T-helper 2 cell treated with Interferon-gamma antibody and Interleukin-4, amounts not matched to agents 5 μg/mL and 100 μg/mL, for 36 hours (primary cell): ENCODE results near the gene LRRTM3.

ENCODE experiments used
- DNase-seq: peaks from one replicate; pipeline ENCODE4 v3.0.0; 2021; ENCODE audit warnings: low spot score
- H3K27ac Mint-ChIP-seq: one replicate; pipeline ENCODE4 v1.8.0; 2021; ENCODE audit warnings: mild to moderate bottlenecking, mixed read lengths
- H3K27me3 Mint-ChIP-seq: one replicate; pipeline ENCODE4 v1.8.0; 2021; ENCODE audit warnings: low read depth, mixed read lengths
- H3K36me3 Mint-ChIP-seq: one replicate; pipeline ENCODE4 v1.8.0; 2021; ENCODE audit warnings: low read depth, mixed read lengths
- H3K4me1 Mint-ChIP-seq: one replicate; pipeline ENCODE4 v1.8.0; 2021; ENCODE audit warnings: low read depth, mixed read lengths
- H3K4me3 Mint-ChIP-seq: one replicate; pipeline ENCODE4 v1.8.0; 2022; ENCODE audit warnings: mild to moderate bottlenecking, moderate library complexity, mixed read lengths
- H3K9me3 Mint-ChIP-seq: one replicate; pipeline ENCODE4 v1.8.0; 2021; ENCODE audit warnings: mixed read lengths

Gene LRRTM3

DNA sequence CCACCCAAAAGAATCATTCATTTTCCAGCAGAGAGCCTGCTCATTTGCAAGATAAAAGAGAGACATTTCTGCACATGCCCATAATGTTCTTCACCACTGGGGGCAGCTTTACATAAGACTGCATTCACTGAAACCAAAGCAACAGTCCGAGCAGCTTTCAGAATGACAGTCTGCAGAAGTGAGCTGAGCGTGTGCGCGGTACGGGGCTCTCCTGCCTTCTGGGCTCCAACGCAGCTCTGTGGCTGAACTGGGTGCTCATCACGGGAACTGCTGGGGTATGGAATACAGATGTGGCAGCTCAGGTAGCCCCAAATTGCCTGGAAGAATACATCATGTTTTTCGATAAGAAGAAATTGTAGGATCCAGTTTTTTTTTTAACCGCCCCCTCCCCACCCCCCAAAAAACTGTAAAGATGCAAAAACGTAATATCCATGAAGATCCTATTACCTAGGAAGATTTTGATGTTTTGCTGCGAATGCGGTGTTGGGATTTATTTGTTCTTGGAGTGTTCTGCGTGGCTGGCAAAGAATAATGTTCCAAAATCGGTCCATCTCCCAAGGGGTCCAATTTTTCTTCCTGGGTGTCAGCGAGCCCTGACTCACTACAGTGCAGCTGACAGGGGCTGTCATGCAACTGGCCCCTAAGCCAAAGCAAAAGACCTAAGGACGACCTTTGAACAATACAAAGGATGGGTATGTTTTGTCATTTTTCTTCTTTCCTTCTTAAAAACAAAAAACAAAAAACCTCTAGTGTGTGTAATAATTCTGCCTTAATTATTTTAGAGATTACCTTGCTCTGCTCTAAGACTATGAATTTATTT lies at the start of gene LRRTM3:
LRRTM3 (plus strand) TSS at position 141 of the 820 bp plus-strand sequence.
- Mint-ChIP-seq H3K36me3 (no peaks in the 10 kb centered on the region), H3K27me3 (peaks cover 40% of the 10 kb centered on the region), H3K27ac (no peak within 1 kb of the TSS), H3K4me1 (no peaks in the 10 kb centered on the region), H3K4me3 (no peak within 1 kb of the TSS), H3K9me3 (no peaks in the 10 kb centered on the region)
- DNase-seq, result peak; percentile 24

DNA sequence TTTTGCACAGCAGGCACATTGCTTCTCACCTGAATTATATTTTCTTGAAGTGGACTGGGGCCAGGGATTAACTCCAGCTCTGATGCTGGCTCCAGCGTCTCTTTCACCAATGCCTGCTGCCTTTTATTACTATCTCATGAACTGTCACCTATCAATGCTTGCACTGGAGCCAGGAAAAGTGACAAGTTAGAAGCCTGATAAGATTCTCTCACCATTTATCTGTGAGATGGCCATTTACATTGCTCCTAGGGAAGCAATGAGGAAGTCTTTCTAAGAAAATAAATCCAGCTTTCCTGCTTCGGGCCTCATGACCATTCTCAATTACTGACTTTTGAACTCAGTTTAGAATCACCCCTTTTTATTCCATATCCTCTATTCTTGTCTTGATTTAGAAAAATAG lies 48.5 kb upstream of the LRRTM3 start:
- no peak overlapping the region for H3K27ac Mint-ChIP-seq
- no peak overlapping the region for H3K4me3 Mint-ChIP-seq

DNA sequence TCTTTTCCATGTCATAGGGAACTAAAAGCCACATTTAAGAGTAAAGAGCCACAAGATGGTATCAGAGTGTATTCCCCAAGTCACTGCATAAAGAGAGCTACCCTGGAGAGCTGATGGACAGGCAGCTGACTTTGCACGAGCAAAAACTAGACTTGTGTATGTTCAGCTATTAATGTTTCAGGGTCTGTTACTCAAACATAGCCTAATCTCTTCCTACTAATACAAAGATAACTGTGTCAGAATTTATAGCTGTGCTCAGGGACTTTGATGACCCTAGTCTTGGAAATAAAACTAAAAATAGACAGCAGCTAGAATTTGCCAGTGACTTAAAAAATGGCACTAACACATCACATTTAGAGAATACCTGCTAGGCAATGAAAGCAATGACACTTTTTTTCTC lies 45.5 kb upstream of the LRRTM3 start:
- no peaks in the 10 kb centered on the region for H3K4me1 Mint-ChIP-seq
- no peaks in the 10 kb centered on the region for H3K9me3 Mint-ChIP-seq
- no peak overlapping the region for H3K4me3 Mint-ChIP-seq
- H3K36me3 Mint-ChIP-seq, result no peaks in the 10 kb centered on the region
- DNase-seq, result no peak
- no peak overlapping the region for H3K27ac Mint-ChIP-seq
- no peaks in the 10 kb centered on the region for H3K27me3 Mint-ChIP-seq

More for the DNA sequence above, 48.5 kb upstream of the LRRTM3 start:
- no peak for DNase-seq
- H3K4me1 Mint-ChIP-seq, result no peaks in the 10 kb centered on the region
- H3K36me3 Mint-ChIP-seq, result no peaks in the 10 kb centered on the region
- H3K9me3 Mint-ChIP-seq, result no peaks in the 10 kb centered on the region
- H3K27me3 Mint-ChIP-seq, result no peaks in the 10 kb centered on the region

DNA sequence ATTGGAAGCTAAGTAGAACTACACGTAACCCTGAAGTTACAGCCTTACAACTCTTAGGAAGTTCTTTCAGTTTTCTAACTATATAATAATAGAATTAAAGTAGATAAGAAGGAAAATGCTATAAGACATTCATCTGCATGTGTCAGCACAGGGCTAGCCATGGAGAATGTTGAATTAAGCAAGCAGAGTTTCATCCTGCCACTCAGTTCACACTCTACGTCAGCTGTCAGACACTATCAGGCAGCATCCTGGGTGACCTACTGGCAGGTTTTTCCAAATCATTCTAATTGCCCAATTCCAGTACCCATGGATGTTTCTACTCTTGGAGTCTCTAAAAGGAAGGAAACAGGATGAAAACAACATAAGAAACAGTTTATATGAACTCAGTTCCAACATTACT lies 45.0 kb upstream of the LRRTM3 start:
- no peak for DNase-seq
- H3K27me3 Mint-ChIP-seq, result no peaks in the 10 kb centered on the region
- H3K4me1 Mint-ChIP-seq, result no peaks in the 10 kb centered on the region
- H3K36me3 Mint-ChIP-seq, result no peaks in the 10 kb centered on the region
- no peaks in the 10 kb centered on the region for H3K9me3 Mint-ChIP-seq
- H3K4me3 Mint-ChIP-seq, result no peak overlapping the region
- no peak overlapping the region for H3K27ac Mint-ChIP-seq

DNA sequence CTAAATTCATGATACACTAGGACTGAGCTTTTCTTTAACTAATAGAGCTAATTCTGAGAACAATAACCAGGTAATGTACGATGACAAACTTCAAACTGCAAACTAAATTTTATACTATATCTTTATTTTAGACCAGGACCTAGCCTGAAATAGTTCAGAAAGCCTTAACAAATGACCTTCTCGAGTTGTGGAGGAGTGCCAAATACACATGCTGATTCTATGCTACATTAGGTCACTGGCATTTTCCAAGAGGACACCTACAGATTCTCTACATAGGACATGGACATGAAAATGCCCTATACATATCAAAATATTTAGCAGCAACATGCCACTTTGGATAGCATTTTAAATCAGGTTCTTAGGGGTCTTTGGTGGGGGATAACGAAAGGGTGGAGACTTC lies 44.0 kb upstream of the LRRTM3 start:
- DNase-seq, result no peak
- no peaks in the 10 kb centered on the region for H3K4me1 Mint-ChIP-seq
- no peaks in the 10 kb centered on the region for H3K36me3 Mint-ChIP-seq
- peaks cover 4% of the 10 kb centered on the region for H3K9me3 Mint-ChIP-seq
- no peak overlapping the region for H3K27ac Mint-ChIP-seq
- H3K27me3 Mint-ChIP-seq, result no peaks in the 10 kb centered on the region
- no peak overlapping the region for H3K4me3 Mint-ChIP-seq

DNA sequence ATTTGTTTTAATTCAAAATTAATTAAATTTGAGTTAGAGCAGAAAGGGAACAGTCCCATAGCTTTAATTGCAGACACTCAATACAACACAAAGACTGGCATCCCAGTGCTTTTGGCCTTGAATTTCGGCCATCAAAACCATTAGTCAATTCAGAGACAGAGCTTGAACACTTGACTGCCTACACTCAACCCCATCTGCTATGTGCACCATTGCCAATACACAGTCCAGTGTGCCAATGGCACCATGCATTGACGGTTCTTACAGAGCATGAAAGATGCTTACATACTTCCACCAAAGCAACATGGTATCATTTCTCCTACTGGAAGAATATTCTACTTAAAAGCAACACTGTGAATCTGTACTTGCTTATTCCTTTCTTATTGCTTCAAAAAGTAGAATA lies 43.6 kb upstream of the LRRTM3 start:
- no peak for DNase-seq
- Mint-ChIP-seq H3K9me3 (peaks cover 4% of the 10 kb centered on the region), H3K36me3 (no peaks in the 10 kb centered on the region), H3K27me3 (no peaks in the 10 kb centered on the region), H3K4me1 (no peaks in the 10 kb centered on the region), H3K27ac (no peak overlapping the region), H3K4me3 (no peak overlapping the region)

DNA sequence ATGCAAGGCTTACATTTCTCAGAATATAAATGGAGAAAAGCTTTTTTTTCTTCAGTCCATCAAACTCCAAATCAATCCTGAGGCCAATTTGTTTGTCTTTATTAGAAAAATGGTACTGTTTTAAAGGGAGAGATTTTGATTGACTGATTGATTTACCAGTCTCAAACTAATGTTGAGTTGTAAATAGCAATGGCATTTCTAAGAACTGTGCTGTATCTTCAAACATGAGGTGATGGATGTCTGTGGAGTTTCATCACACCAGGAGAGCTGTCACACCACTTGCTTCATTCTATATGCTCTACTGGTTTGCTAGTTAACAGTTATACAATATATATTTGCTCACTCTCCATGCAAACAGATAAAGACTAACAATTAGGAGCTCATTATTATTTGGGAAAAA lies 39.0 kb upstream of the LRRTM3 start:
- Mint-ChIP-seq H3K27me3 (no peaks in the 10 kb centered on the region), H3K36me3 (no peaks in the 10 kb centered on the region), H3K4me3 (no peak overlapping the region), H3K4me1 (no peaks in the 10 kb centered on the region), H3K9me3 (peaks cover 4% of the 10 kb centered on the region), H3K27ac (no peak overlapping the region)
- DNase-seq, result no peak

DNA sequence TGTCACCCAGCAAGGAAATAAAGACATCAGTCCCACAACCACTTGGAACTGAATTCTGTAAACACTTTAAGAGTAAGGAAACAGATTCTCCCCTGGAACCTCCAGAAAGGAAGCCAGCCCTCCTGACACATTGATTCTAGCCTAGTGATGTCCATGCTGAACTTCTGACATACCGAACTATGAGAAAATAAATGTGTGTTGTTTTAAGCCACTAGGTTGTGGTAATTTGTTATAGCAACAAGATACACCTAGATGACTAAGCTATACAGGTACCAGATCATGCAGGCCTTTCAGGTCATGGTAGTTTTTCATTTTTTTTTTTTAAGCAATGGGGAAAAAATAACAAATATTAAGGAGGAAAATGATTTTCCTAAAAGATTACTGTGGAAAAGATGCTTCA lies 37.6 kb upstream of the LRRTM3 start:
- Mint-ChIP-seq H3K27me3 (no peaks in the 10 kb centered on the region), H3K4me1 (no peaks in the 10 kb centered on the region), H3K9me3 (peaks cover 4% of the 10 kb centered on the region), H3K27ac (no peak overlapping the region), H3K4me3 (no peak overlapping the region), H3K36me3 (no peaks in the 10 kb centered on the region)
- DNase-seq, result no peak

DNA sequence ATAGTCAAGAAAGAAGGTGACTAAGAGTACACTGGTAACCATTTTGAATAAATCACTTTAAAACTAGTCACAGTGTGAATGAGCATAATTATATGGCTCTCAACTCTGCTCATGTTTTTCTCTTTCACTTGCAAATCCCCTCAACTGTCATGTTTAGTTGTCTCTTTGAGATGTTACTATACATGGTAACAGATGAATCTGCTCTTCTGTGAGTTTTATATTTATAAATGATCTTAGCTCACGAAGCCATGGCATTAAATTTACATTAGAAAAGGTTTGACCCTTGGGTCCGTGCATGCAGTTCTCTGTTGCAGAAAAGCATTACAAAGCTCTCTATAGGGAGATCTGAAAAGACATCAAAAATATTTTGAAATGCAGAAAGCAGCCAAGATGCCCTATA lies 33.0 kb upstream of the LRRTM3 start:
- Mint-ChIP-seq H3K27me3 (no peaks in the 10 kb centered on the region), H3K9me3 (peaks cover under 1% of the 10 kb centered on the region), H3K36me3 (no peaks in the 10 kb centered on the region), H3K4me1 (no peaks in the 10 kb centered on the region), H3K4me3 (no peak overlapping the region), H3K27ac (no peak overlapping the region)
- no peak for DNase-seq

DNA sequence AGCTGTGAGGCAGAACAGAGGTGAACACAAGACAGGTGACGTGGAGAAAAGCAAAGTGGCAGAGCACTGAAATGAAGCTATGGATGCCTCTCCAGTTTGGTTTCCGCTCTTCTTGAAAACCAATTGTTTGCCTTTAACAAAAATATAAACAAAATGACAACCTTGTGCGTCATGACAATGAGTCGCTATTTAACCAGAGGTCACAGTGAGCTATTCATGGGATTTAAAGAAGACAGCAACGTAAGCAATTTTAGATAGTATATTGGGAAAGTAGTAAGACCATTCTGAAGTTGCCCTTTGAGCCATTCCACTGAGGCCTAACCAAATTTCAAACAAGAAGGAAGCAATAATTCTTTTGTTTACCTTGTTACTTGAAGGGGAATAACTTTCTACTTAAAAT lies 15.2 kb upstream of the LRRTM3 start:
- H3K4me1 Mint-ChIP-seq, result no peaks in the 10 kb centered on the region

DNA sequence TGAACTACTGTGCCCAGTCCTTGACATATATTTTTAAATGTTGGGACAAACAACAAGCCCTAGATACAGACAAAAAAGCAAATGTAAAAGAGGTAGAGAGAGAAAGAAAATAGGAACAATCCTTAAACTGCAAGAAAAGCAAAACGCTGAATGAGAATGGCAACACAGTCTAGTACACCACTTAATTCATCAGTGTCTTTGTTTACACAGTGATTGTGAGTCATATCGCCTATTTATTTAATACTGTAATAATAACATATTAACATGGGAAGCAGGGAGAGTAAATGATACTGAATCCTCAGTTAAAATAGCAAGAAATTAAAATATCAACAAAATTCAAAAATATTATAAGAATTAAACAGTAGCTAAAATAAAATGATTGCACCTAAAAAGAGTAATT lies 9.8 kb upstream of the LRRTM3 start:
- Mint-ChIP-seq H3K4me3 (no peak overlapping the region), H3K9me3 (no peaks in the 10 kb centered on the region), H3K4me1 (no peaks in the 10 kb centered on the region), H3K36me3 (no peaks in the 10 kb centered on the region), H3K27me3 (no peaks in the 10 kb centered on the region), H3K27ac (no peak overlapping the region)
- DNase-seq, result no peak

More for the DNA sequence above, 15.2 kb upstream of the LRRTM3 start:
- DNase-seq, result no peak
- no peaks in the 10 kb centered on the region for H3K27me3 Mint-ChIP-seq
- H3K36me3 Mint-ChIP-seq, result no peaks in the 10 kb centered on the region
- H3K27ac Mint-ChIP-seq, result no peak overlapping the region
- no peak overlapping the region for H3K4me3 Mint-ChIP-seq
- no peaks in the 10 kb centered on the region for H3K9me3 Mint-ChIP-seq

DNA sequence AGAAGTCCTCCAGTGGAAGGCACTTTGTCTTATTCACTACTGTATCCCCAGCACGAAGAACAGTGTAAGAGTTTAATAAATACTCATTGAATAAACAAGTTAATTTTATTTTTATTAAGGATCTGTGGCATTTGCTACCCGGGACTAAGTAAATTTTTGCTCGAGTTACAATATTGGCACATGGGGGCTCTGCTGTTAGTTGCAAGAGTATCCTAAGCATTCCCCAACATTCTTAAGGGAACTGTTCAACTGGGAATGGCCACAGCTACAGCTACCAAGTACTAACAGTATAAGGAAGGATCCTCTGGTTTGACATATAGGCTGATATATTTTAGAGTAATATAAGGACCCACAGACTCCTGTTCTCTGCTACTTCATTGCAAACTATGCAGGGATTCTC lies 8.7 kb upstream of the LRRTM3 start:
- Mint-ChIP-seq H3K4me1 (no peaks in the 10 kb centered on the region), H3K9me3 (no peaks in the 10 kb centered on the region), H3K36me3 (no peaks in the 10 kb centered on the region), H3K27me3 (no peaks in the 10 kb centered on the region), H3K27ac (no peak overlapping the region), H3K4me3 (no peak overlapping the region)
- no peak for DNase-seq

DNA sequence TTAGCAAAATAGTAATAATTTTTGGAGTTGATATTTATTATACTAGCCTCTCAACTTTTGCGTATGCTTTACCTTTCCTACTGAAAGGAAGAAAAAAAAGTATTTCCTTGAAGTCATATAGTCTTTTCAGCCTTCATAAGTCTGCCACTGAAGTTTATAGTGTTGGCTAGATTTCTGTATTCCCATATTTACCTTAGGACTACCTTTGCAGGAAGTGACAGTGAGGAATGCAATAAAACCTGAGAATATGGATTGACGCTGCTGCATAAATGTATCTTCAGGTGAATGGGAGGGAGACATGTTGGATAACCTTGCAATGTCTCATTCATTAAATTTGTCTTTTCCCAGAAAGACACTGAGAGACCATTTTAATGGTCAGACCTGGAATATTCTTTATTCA lies 6.6 kb upstream of the LRRTM3 start:
- no peak overlapping the region for H3K4me3 Mint-ChIP-seq
- H3K9me3 Mint-ChIP-seq, result no peaks in the 10 kb centered on the region
- H3K27me3 Mint-ChIP-seq, result no peaks in the 10 kb centered on the region
- no peaks in the 10 kb centered on the region for H3K36me3 Mint-ChIP-seq
- H3K27ac Mint-ChIP-seq, result no peak overlapping the region
- H3K4me1 Mint-ChIP-seq, result no peaks in the 10 kb centered on the region
- no peak for DNase-seq

DNA sequence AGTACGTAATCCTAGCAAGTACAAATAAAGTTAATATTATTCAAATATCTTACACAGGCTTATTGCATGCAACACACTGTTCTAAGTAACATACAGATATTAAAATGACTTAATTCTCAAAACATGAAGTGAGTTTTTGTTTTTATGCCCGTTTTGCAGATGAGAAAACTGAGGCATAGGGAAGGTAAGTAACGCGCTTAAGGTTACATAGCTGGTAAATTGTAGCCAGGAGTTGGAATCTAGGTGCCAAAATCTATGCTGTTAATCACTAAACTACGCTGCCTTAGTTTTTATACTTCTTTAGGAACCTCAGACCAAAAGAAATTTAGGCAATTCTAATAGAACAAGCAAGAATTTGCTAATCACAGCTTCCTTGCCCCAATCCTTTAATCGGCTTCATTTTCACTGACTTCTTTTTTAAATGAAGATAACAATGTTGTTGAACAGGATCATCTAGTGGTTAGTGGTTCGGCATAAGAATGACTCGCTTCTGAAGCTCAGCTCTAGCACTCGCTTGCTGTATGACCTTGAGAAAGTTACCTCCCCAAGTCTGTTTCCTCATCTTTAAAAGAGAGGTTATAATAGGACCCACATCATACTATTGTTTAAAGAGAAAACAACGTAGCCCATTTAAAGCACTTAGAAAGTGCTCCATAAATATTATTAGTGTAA lies 1.0 kb upstream of the LRRTM3 start:
- Mint-ChIP-seq H3K27ac (no peak overlapping the region), H3K9me3 (no peaks in the 10 kb centered on the region), H3K27me3 (peaks cover 38% of the 10 kb centered on the region), H3K36me3 (no peaks in the 10 kb centered on the region), H3K4me1 (no peaks in the 10 kb centered on the region), H3K4me3 (no peak overlapping the region)
- no peak for DNase-seq
